ENCODE measurements around the gene CCDC70. TPM values are rescaled to one million over a fixed set of nuclear protein-coding genes. Genes with fewer than 3 reads are reported as not detected.

Gene CCDC70
- 0.47 and 0.54 TPM in 2 replicates for total RNA-seq

DNA sequence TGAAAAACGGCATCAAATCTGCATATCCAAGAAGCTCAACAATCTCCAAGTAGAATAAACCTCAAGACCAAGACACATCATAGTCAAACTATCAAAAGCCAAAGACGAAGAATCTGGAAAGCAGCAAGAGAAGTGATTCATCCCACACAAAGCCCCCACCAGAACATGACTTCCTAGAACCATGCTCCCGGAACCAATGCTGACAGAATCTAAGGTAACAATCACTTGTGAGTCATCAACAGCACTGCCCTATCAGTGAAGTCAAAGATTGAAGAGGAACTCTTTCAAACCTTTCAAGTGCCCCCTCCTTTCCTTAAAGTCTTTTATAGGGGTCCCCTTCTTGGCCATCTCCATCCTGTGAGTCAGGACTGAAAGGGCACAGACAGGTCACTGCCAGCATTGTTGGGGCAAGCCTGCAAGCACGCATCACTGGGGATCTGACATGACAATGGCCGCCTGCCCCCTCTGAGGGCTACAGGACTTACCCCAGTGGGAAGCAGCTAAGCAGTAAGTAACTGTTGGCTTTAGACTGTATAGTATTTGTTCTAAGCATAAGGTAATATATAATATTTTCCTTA lies at the start of gene CCDC70:
CCDC70 (plus strand) TSS at position 247 of the 578 bp plus-strand sequence. CDS start 3,443 bp downstream, outside the sequence.

DNA sequence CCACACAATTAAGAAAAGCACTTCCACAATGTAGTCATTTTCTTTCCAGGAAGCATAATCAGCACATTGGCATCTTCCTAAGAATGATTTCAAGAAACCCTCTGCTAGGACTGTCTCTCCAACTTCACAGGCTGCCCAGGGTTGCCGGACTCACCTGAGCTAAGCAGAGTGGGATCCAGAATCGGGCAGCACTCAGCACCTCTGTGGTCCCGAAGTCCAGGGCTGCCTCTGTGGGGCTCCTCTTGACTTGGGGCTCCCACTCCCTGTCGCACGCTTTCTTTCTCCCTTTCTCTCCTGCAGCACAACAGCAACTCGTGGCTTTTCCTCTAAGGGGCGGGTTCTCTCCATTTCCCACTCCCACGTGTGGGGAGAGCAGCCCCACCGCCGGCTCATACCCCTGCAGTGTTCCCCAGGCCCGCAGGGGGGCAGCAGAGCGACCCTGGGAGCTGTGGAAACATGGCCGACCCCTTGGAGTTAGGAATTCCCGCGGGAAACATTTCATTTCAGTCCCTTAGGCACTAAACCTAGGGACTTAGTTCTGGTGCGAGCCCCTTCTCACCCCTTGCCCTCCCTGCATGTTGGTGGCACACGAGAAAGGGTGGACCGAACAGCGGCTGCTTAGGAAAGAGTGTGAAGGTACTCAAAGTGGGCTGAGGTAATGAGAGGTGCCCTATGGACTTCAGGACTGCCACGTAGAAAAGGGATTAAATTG lies 16.8 kb upstream of the CCDC70 start, which contains the start of gene TMEM272:
TMEM272 (minus strand) TSS at position 316 of the 712 bp plus-strand sequence. CDS start 6,647 bp downstream, outside the sequence.

Other genes starting within 250 kb of the CCDC70 start
- gene DHRS12, start 57.8 kb upstream of the CCDC70 start, total RNA-seq = 3.8 and 10.3 TPM in 2 replicates
- gene TMEM272, start 16.8 kb upstream of the CCDC70 start, total RNA-seq = not detected in 2 replicates
- gene ATP7B, start 149.5 kb downstream of the CCDC70 start, total RNA-seq = 2.5 and 4.2 TPM in 2 replicates
- gene ALG11, start 150.4 kb downstream of the CCDC70 start, total RNA-seq = 10.9 and 20.4 TPM in 2 replicates
- gene UTP14C, start 162.7 kb downstream of the CCDC70 start, total RNA-seq = 6.4 and 7.0 TPM in 2 replicates